Measurements from ENCODE around the gene SLC9A4.

SLC9A4 gene

DNA sequence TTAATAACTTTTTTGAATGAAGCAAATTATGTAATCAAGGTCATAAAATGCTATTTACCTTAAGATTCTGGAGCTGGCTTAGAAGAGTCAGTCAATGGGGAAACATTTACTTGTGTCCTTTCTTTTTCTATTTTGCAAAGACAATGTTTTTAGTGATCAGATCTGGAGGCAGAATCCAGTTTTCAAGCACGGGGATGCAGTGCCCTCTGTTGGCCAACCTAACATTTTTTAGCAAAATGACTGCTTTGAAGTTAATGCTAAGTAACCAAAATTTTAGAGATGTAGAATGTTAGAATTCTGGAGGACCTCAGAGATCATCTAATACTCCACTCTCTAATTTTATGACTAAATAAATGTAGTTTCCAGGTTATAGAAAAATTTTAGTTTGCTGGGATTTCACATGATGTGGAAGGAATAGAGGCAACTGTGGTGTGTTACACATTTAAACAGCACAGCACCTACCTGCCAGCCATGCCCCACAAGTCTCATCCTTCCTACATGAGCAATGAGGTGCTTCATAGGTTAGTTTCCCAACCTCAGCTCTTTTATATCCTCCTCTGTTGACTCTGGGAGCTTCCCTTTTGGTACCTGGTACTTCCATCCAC is 23.6 kb upstream of the SLC9A4 start:
- in situ Hi-C loops (cut with MboI; ENCODE audit: low sequenced_read_pairs) = loop anchor here (10.0 kb wide), 2 partner anchors 205 to 425 kb away; no protein-coding TSS in a partner anchor

DNA sequence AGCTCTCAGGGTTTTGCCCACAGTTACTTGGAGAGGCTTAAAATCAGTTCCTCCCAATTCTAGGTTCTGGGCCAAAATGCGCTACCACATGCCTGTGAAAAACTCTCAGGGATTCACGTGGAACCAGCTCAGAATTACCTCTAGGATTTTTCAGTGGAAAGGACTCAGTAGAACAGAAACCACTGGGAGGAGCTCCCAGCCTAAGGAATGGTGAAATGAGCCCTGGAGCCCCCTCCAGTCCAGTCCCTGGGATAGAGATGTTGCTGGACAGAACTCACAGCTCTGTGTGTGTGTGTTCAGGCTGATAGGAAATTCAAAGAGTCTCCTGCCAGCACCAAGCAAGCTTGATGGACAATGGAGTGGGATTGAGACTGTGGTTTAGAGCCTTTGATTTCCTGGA is 21.1 kb upstream of the SLC9A4 start:
- in situ Hi-C loops (cut with MboI; ENCODE audit: low sequenced_read_pairs) = no loop called here

DNA sequence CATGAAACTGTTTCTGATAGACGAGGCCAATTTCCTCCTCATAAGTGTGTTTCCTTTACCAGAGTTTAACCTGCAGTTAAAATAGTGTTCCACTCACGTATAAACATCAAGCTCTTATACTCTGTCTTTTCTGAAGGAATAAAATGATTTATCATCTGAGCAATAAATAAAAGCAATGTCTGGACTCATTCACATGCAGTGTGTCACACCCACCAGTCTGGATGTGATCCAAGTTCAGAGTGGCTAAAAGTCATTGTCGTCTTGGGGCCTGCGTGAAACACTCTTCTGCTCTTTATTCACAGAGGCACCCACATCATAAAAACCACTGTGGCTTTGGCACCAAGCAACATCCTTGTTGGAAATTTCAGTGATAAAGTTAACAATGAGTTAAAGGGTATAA is 19.5 kb upstream of the SLC9A4 start:
- in situ Hi-C loops (cut with MboI; ENCODE audit: low sequenced_read_pairs) = no loop called here

DNA sequence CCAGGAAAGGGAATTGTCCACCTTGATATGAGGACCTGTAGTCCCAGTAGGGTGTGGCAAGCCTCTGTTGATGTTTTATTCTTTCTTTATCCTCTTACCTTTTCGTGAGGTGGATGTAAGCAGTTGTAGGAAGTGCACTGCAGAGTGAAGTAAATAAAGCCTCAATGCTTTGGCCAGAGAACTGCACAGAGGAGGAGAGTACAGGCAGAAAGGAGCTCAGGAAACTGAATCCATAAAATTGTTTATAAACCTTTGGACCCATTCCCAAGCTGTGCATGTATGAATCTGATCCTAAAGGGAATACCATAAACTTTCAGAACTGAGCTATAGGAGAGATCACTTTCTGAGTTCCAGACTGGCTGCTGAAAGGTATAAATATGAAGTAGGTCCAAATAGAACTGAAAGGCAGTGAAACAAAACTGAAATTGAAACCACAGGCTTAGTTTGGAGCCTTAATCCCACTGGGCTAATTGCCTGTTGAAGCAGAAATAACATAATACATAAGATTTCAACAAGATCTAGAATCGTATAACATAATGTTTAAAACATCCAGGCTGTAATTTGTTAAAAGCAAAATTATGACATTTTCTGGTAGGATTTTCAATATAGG is 17.9 kb upstream of the SLC9A4 start:
- in situ Hi-C loops (cut with MboI; ENCODE audit: low sequenced_read_pairs) = no loop called here

DNA sequence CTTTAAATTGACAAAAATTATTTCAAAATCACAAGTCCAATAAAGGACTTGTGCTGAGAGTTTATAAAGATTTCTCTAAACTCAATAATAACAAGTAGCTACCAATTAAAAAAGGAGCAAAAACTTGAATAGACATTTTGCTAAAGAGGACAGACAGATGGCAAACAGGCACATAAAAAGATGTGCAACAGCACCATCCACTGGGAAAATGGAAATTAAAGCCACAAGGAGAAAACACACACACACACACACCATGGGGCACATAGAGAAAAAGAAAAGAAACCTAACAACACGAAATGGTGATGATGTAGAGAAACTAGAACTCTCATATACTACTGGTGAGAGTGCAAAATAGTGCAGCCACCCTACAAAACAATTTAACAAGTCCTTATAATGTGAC is 12.6 kb upstream of the SLC9A4 start:
- in situ Hi-C loops (cut with MboI; ENCODE audit: low sequenced_read_pairs) = no loop called here

DNA sequence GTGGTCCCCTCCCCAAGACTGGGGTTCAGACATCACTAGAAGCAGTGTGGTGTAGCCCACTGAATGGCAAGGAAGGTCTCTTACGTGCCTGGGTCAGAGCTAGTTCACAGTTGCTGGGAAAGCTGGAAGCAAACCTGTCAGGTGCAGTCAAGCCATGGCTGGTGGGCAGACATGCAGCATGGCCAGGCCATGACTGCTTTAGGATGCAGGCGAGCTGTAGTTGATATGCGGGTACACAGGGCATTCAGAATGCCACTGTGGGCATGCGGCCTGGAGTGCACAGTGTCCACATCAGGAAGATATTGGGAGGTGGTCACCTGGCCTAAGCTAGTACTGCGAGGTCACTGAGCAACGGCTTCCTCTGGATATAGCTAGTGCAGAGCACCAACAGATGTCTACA is 11.8 kb upstream of the SLC9A4 start:
- in situ Hi-C loops (cut with MboI; ENCODE audit: low sequenced_read_pairs) = no loop called here

DNA sequence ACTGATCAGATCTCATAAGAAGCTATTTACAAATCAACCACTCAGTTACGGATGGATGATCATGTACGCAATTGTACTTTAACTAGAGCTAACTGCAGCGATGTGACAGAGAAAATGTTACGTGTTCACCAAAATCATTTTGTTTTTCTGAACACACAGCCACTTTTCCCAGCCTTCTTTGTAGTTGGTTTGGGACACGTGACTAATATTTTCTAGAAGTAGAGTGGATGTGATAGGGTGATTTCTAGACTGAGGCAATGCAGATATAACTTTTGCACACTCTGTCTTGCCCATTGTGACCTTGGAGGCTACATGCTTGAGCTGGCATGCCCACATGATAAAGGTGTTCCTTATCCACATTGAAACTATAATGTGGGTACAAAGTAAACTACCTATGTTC is 9.9 kb upstream of the SLC9A4 start:
- in situ Hi-C loops (cut with MboI; ENCODE audit: low sequenced_read_pairs) = no loop called here

DNA sequence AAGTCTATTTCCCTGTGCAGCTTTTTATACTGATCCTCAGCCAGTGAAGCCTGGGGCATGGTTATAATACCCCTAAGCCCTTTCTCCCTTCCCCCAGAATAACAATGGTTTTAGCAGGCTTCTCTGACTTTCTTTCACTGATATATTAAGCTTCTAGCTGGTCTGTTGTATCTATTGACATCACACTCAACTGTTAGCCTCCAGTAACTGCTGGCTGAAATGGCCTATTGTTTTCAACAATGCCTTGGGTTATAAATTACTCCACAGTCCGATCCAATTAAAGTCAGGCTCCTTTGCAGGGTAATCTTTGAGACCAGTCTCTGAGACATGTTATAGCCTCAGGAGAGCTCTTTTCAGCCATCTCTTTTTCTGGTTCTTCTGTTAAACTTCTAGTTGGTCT is 2.9 kb upstream of the SLC9A4 start:
- in situ Hi-C loops (cut with MboI; ENCODE audit: low sequenced_read_pairs) = no loop called here

DNA sequence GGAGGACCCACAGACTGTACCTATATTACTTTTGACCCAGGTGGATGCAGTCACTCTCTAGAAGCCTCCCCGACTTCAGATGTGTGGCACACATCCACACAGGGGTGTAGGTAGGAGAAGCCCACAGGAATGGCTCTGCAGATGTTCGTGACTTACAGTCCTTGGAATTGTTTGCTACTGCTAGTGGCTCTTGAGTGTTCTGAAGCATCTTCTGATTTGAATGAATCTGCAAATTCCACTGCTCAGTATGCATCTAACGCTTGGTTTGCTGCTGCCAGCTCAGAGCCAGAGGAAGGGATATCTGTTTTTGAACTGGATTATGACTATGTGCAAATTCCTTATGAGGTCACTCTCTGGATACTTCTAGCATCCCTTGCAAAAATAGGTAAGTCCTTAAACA is 605 bp downstream of the SLC9A4 start:
- in situ Hi-C loops (cut with MboI; ENCODE audit: low sequenced_read_pairs) = no loop called here

DNA sequence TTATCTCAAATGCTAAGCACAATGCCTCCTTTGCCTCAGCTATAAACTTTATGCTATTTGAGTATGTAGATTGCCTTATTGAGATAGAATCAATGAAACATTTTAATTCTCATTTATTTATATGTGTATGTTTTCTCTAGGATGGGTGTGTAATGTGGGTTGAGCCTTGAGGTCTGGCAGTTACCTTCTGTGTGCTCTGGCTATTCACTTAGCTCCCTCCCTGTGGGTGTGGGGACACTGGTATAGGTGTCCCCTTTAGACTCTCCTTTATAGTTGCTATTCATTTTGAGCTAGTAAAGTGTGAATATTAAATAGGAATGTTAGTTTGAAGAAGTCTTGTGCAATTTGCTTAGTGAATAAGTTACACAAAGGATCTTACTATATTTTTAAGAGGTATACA is 1.8 kb downstream of the SLC9A4 start:
- in situ Hi-C loops (cut with MboI; ENCODE audit: low sequenced_read_pairs) = no loop called here

DNA sequence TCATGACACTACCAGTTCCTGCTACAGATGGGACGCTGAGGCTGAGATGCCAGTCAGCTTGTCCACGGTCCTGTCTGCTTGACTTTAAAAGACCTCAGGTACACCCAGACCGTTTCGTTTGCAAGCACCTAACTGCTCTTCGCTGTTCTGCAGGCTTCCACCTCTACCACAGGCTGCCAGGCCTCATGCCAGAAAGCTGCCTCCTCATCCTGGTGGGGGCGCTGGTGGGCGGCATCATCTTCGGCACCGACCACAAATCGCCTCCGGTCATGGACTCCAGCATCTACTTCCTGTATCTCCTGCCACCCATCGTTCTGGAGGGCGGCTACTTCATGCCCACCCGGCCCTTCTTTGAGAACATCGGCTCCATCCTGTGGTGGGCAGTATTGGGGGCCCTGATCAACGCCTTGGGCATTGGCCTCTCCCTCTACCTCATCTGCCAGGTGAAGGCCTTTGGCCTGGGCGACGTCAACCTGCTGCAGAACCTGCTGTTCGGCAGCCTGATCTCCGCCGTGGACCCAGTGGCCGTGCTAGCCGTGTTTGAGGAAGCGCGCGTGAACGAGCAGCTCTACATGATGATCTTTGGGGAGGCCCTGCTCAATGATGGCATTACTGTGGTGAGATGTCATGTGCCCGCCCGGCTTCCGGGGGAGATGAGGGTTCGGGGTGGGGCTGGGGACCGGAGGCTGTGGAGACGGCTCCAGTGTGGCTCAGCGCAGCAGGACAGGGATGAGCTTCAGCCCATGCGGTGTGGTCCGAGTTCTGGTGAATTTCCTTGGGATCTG is 5.9 kb downstream of the SLC9A4 start:
- in situ Hi-C loops (cut with MboI; ENCODE audit: low sequenced_read_pairs) = no loop called here

DNA sequence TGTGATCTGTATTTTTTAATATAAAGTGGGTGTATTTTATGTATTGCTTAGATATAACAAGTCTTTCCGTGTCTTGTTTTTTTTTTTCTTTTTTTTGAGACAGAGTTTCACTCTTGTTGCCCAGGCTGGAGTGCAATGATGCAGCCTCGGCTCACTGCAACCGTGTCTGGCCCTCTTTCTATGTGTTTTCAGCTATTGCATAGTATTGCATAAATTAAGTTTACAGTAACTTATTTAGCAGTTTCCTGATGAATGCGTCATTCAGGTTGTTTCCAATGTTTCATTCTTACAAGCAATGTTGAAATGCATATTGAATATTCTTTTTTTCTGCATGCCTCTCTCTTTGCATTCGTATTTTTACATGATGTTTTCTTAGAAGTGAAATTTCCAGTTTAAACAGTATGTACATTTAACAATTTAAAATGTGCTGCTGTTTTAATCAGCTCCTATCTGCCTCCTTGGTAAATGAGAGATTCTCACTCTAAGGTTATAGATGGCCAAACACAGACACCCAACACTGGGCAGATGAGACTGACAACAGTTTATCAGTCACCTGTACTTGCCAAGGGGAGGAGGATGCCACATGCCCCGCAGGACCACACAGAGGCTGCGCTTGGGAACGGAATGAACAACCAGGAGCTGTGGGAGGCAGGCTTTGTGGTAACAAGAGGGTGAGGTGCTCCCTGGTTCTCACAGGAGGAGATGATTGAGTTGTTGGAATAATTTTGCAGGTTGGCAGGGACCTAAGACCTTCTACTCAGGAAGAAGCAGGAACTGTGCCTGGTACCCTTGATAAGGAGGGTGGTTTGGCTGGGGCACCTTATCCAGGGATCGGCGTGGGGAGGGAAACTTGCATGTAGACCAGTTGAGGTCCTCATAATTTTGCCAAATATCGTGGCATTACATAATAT is 7.5 kb downstream of the SLC9A4 start:
- in situ Hi-C loops (cut with MboI; ENCODE audit: low sequenced_read_pairs) = no loop called here

DNA sequence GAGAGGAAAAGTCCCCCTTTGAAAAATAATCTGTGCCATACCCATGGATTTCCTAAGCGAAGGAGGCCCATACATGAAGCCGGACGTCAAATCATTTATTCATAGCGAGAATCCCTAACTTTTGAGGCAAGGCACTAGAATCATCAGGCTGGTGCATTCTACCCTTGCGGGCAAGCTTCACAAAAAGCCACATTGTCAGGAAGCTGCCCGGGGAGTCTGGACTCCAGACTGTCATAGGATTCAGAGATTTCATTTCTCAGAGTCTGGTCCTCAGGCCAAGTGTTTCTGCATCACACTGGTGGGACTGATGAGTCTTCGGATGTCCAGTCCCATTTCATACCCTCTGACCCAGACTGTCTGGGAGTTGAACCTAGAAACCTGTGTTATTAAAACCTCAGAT is 8.9 kb downstream of the SLC9A4 start:
- in situ Hi-C loops (cut with MboI; ENCODE audit: low sequenced_read_pairs) = no loop called here

DNA sequence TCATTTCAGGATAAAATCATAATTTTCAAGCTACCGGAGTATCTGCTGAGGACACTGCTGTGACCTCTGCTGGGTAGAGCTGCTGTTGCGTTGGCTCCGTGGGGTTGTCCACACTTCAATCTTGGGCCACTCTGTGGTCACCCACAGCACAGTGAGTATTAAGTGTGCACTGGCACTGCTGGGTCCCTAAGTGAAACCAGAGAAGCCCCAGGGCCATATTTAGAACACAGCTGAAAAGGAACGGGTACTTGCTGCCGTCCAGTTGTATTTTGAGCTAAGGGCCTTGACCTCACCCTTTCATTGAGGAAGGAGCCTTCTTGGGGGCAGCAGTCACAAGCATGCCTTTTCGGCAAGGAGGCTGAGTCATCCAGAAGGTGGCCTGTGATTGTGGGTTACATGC is 10.1 kb downstream of the SLC9A4 start:
- in situ Hi-C loops (cut with MboI; ENCODE audit: low sequenced_read_pairs) = no loop called here

DNA sequence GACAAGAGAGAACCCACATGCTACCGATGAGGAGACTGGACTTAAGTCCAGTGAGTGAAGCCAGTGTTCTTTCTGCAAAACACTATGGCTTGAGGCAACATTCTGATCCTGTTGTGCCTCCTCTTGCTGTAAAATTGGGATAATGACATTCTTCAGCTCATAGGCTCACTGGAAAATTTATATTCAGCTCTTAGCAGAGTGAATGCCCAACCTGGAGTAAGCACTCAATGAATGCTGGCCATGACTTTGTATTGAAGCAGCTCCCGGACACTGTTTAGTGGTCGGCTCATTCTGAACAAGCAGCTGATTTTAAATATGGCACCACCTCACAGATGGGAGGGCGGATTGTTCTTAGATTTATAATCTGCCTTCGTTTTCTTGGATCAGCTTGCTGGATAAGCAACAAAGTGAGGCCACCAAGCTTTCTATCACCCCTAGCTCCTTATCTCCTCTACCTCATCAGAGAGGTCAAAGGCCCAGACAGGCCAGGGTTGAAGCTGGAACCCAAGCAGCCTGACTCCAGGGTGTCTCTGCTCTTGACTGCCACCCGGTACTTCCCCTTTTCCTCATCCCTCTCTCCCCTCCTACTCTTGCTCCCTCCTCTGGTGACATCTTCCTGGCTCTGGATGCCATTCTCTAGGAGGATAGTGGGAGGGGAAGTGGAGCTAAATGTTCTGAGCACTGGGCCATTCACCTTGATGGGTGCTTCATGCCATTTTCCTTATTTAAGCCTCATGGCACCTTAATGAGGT is 11.5 kb downstream of the SLC9A4 start:
- in situ Hi-C loops (cut with MboI; ENCODE audit: low sequenced_read_pairs) = no loop called here

DNA sequence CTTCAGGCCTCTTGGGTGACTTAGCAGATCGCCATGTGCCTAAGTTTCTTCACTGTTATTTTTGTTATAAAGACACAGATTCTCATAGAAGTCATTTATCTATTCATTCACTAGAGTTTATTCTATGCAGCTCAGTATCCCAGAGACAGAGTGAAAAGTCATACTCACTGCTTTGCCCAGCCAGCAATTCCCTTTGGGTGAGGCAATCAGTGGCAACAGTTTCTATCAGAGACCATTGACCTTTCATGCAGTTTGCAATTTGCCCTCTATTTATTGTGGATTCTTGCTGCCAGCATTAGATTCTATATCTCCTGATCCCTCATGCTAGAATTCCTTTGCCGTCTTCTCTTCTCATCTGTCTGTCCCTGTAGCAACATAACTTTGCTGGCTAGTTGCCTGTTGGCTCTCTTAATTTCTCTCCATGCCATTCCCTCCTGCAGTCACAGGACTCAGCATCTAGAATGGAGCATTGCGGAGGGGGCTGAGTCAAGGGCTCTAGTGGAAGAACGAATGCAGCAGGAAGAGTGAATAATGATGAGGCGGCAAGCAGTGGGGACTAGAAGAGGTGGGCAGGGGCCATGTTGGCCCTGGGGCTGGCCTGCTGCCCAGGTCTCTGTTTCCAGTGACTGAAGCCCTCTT is 12.2 kb downstream of the SLC9A4 start:
- in situ Hi-C loops (cut with MboI; ENCODE audit: low sequenced_read_pairs) = no loop called here

DNA sequence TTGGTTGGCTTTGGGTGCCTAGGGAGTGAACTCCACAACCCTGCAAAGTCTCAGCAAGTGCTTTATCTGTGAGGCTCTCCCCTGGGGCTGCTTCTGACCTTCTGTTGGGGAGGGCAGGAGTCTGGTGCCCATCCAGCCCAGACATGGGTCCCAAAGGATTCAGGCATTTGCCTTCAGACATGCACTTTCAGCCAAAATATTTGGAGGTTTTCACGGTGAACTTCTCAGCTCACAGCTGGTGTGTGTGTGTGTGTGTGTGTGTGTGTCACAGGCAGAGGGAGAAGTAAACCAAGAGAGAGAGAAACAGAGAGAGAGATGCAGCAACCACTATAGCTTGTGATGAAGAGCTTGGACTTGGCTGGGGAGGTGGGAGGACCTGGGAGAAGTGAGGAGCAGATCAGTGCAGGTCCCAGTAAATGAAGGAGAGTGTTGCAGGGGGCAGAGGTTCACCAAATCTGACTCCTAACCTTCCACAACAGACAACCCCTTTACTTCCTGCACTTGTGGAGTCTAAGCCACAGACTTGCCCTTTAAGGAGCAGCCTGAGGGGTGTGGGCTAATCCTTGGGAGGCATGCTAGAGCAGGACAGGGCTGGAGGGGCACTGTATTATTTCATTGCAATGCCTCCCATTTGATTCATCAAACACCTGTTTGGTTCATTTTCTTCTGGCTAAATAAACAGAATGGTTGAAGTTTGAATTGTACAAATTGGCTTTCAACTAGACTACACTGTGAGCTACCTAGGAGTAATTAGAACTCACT is 14.1 kb downstream of the SLC9A4 start:
- in situ Hi-C loops (cut with MboI; ENCODE audit: low sequenced_read_pairs) = no loop called here

DNA sequence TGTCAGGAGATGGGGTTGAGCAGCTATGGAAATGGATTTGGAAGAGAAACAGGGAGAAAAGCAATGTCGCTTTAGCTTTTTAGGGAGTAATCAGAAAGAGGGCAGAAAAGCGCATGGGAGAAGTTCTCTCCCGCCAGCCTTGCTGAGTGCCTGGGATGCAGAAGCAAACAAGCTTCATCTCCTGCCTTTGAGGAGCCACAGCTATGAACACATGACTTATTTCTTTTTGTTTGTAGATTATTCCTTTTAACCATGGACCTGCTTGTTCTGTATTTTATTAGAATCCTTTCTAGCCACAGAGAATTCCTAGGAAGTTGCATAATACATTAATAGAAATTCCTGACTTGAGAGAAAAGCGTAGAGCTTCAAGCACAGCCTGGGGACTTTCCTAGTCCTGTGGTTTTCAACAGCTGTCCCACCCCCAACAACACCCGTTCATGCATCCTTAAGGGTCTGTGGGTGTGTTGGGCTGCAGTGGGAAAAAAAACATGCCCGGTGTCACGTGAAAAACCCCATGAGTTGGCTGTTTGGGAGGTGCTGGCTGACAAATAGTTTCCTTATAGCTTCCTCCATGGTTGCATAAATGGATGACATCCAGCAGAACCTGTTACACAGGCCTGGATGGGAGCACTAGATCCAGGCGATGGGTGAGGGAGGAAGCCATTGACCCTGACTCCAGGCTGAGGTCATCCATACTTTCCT is 14.9 kb downstream of the SLC9A4 start:
- in situ Hi-C loops (cut with MboI; ENCODE audit: low sequenced_read_pairs) = no loop called here

DNA sequence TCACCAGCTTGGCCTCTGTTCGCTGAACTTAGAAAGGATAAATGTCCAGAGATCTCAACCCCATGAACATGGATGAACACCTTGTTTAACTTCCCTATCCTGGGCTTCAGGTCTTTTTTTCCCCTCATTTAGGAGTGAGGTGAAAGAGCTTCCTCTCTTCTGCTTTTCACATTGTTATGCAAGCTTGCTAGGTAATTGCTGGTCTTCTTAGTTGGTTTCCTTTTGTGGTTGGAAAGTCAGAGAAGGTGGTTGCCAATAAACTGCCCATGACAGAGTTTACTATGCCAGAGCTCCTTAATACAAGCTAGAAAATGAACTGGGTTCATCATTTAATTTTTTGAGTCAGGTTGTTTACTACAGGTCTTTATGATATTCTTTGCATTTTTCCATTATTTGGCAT is 16.6 kb downstream of the SLC9A4 start:
- in situ Hi-C loops (cut with MboI; ENCODE audit: low sequenced_read_pairs) = no loop called here
